ENCODE measurements around the gene ITGB2.

DNA sequence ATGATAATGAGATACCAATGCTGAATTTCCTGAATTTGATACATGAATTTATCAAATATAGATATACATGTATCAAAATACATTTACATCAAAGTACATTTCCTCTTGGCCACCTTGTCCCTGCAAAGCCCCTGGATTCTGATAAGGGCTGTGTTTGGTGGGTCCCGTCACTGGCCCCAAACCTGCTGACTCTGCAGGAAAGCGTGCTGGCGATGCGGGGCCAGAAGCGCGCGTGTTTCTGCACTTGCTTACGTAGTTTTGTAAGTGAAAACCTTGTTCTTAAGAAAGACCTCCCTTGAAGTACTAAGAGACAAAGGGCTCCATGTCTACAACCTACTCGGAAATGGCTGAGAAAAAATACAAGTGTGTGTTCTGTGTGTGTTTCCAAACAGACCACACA lies 11.0 kb downstream of the ITGB2 start:
- TF ChIP-seq RAD21 (IDR thresholded peaks at IDR 0.05; ENCODE audit: low read depth), result no peak
- TF ChIP-seq TEAD4 (IDR thresholded peaks at IDR 0.05), result no peak
- no peak for TF ChIP-seq EP300 (IDR thresholded peaks at IDR 0.05; ENCODE audit: borderline replicate concordance)

Measured in Ishikawa (cell line).